NCI-H2029 treated with DMSO at 0.1 percent for 48 hours (cell line): Measurements from ENCODE around the gene NOS1.
"Not testable (repeated sequence)": the region's sequence is repeated elsewhere in the genome, so short reads cannot be mapped to it uniquely, and the experiment has no call there.

Experiments
- DNase-seq: peaks from one replicate; lab custom pipeline; 2025; lab: John Stamatoyannopoulos, UW

Gene NOS1

DNA sequence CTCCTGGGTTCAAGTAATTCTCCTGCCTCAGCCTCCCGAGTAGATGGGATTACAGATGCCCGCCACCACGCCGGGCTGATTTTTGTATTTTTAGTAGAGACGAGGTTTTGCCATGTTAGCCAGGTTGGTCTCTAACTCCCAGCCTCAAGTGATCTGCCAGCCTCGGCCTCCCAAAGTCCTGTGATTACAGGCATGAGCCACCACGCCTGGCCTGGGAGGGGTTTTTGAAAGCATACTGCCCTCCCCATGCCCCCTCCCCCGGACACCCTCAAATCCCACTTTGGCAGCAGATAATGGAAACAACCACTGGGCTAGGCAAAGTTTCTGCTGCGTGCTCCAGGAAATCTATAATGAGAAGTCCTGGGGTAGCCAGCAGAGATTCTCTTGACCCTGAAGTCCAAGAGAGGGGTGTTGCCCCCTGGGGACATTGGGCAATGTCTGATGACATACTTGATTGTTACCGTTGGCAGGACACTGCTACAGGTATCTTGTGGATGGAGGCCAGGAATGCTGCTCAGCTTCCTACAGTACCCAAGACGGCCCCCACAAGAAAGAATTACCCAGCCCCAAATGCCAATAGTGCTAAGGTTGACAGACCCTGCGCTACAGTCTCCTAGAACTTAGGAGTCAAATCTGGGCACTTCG lies 152.5 kb downstream of the NOS1 start:
- DNase-seq: no peak

DNA sequence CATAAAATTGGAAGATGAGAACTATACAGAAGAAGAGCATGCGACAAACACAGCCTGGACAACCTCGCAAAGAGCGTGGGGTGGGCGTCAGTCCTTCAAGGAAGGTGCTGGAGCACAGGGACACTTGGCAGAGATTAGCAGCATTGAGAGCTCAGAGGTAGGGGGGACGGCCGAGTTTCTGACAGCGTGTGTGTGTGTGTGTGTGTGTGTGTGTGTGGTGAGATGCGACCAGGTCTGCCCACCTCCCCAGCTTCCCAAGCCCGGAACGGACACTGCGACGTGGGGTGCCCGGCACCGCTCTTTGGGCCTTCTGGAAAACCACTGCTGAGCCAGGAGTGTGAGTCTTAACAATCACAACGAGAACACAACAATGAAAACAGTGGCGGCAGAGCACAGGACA lies 153.2 kb downstream of the NOS1 start:
- no peak for DNase-seq

DNA sequence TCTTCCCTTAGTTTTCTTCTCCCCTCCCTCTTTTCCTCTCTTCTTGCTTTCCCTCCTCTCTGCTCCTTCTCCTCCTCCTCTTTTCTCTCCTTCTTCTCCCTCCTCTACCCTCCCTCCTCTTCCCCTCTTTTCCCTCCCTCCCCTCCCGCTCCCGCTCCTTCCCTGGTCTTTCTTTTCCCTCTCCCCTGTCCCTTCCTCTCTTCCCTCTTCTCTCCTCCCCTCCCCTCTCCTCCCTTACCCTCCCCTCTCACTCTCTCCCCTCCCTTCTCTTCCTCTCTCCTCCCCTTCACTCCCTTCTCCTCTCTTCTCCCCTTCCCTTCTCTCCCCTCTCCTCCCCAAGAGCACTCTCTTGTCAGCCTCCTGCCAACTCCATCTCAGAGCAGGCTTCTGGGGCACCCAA lies 153.8 kb downstream of the NOS1 start:
- no peak for DNase-seq

DNA sequence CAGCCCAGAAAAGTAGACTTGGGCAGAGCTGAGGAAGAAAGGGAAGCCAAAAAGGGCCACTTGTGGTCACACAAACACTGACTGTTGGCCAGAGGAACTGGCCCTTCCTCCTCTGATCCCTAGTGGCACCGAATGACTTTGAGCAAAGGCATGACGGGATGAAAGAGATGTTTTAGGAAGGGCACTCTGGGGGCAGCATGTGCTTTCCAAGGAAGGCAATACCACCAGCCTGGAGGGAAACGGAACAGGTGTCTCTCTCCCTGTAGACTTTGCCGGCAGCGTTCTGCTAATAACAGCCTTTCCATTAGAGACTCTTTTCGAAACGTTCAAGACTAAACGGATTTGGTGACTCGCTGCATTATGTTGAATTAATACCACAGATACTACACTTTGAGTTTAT lies 158.9 kb downstream of the NOS1 start:
- no peak for DNase-seq

DNA sequence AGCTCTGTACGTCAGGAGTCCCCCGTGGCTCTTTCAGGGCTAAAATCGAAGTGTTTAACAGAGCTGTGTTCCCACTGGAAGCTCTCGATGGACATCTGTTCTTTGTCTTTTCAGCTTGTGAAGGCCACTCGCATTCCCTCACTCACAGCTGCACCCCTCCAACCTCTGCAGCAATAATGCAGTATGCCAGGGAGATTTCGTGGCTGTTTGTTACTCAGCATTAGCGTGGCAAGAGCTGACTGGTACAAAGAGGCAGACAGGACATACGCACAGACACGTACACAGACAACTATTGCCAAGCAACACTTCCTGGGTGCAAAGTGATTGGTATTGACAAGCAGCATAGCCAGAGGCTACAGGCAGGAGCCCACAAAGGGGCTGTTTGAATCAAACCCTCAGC lies 159.4 kb downstream of the NOS1 start:
- DNase-seq: no peak

DNA sequence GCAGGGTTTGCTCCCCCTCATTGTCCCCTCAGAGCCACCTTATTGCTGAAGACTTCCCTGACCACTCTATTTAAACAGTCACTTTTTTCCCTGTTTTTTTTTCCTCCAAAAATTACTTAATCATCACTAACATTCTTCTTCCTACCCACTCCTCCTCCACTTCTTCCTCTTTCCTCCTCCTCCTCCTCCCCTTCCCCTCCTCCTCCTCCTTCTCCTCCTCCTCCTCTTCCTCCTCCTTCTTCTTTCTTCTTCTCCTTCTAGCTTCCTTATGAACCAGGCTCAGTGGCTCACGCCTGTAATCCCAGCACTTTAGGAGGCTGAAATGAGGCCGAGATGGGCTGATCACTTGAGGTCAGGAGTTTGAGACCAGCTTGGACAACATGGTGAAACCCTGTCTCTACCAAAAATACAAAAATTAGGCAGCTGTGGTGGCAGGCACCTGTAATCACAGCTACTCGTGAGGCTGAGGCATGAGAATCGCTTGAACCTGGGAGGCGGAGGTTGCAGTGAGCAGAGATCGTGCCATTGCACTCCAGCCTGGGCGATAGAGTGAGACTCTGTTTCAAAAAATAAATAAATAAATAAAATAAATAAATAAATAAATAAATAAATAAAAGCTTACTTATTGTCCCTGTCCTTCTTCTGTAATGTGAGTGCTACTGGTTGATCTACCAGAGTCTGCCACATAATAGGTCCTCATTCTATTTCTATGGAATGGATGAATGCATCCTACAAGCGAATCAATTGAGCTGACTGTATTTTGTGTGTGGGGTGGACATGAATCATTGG lies 161.3 kb downstream of the NOS1 start:
- not testable (repeated sequence) for DNase-seq

DNA sequence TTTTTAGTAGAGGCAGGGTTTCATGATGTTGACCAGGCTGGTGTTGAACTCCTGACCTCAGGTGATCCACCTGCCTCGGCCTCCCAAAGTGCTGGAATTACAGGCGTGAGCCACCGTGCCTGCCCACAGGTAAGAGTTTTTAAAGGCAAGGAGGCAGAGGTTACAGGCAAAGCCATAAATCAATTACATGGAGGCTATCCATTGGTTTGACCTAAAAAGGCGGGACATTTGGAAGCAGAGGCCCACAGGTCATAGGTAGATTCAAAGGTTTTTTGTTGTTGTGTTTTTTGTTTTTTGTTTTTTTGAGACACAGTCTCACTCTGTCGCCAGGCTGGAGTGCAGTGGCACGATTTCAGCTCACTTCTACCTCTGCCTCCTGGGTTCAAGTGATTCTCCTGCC lies 165.1 kb downstream of the NOS1 start:
- DNase-seq: not testable (repeated sequence)

DNA sequence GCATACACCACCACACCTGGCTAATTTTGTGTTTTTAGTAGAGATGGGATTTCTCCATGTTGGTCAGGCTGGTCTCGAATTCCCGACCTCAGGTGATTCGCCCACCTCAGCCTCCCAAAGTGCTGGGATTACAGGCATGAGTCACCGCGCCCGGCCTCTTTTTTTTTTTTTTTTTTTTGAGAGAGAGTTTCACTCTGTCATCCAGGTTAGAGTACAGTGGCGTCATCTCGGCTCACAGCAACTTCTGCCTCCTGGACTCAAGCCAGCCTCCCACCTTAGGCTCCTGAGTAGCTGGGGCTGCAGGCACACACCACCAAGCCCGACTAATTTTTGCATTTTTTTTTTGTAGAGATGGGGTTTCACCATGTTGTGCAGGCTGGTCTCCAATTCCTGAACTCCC lies 166.4 kb downstream of the NOS1 start:
- not testable (repeated sequence) for DNase-seq

DNA sequence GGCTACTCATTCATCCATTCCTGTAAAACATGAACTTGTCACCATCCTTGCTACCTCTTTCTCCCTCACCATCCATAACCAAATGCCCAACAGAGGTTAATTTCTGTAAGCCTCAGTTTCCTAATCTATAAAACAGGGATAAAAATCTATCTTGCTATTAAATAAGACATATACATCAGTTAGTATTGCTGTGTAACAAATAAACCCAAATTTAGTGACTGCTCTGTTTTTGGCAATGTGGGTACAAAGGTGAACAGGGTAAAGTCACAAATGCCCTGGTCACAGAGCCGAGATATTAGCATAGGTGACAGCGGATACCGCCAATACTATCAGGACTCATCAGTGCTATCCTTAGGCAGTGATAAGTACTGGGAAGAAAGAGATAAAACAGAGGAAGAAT lies 167.5 kb downstream of the NOS1 start:
- no peak for DNase-seq

DNA sequence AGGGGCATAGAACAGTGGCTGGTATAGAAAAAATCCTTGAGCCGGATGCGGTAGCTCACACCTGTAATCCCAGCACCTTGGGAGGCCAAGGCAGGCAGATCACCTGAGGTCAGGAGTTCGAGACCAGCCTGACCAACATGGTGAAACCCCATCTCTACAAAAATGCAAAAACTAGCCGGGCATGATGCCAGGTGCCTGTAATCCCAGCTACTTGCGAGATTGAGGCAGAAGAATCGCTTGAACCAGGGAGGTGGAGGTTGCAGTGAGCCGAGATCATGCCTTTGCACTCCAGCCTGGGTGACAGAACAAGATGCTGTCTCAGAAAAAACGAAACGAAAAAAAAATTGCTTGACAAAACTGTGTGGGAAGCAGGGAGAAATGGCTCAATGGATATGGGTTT lies 168.8 kb downstream of the NOS1 start:
- not testable (repeated sequence) for DNase-seq

DNA sequence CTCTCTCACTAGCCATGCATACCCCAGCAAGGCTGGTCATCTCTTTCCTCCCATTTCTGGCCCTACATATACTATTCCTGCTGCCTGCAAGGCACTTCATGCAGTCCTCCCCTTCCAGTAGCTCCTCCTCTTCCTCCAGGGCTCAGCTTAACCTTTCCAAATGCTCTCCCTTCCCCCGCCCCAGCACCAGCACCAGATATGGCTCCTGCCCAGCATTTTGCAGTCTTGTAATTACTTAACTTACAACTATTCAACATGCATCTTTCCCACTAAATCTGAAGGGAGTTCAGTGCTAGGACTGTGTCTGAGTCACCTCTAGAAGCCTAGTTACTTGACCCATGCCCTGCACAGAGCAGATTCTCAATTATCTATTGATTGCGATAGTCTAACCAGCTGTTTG lies 169.4 kb downstream of the NOS1 start:
- DNase-seq: no peak

DNA sequence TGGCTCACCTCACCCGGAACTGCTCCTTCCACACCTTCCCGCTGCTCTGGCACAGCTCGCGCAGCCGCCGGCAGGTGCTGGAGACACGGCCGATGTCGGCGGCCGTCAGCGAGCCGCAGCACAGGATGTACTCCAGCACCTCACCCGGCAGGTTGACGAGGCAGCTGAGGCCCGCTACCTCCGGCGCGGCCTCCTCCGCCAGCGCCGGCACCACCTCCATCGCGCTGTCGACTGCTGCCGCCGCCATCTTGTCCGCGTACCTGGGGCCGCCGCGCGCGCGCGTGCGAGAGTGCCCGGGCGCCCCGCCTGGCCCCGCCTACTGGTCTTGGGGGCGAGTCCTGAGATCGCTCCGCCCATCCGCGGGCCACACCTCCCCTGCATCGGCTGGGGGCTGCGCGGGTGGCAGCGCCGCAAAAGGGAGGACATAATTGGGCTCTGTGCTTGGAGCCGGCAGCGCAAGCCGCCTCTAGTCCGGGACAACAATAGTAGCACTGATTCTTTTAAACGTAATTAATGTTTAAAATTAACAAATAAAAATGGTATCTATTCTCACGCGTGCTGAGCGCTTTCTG lies 171.1 kb downstream of the NOS1 start, which contains the start of gene FBXO21:
FBXO21 (minus strand) TSS at position 261 of the 572 bp plus-strand sequence; CDS start at position 247, 14 bp downstream.
- DNase-seq: peak; percentile 68

DNA sequence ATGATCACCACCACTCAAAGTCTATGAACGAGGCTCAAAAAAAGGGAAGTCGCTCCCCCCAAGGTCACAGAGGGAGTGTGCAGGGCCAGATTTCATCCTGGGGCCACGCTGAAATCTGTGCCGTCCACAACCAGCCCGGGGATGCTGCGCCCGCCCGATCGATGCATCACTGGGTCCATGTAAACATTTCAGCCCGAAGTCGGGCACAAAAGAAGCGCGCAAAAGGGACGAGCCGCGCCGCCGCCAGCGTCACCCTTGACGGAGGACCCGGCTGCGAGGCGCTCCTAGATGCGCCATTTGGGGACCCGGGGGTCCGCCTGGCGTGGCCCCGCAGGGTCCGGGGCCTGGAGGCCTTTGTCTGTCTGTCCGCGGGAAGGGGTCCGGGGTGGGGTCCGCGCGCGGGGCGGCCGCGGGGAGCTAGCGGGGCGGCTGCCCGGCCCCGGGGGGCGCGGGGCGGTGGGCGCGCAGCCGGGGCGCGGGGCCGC lies 171.7 kb downstream of the NOS1 start:
- no peak for DNase-seq

DNA sequence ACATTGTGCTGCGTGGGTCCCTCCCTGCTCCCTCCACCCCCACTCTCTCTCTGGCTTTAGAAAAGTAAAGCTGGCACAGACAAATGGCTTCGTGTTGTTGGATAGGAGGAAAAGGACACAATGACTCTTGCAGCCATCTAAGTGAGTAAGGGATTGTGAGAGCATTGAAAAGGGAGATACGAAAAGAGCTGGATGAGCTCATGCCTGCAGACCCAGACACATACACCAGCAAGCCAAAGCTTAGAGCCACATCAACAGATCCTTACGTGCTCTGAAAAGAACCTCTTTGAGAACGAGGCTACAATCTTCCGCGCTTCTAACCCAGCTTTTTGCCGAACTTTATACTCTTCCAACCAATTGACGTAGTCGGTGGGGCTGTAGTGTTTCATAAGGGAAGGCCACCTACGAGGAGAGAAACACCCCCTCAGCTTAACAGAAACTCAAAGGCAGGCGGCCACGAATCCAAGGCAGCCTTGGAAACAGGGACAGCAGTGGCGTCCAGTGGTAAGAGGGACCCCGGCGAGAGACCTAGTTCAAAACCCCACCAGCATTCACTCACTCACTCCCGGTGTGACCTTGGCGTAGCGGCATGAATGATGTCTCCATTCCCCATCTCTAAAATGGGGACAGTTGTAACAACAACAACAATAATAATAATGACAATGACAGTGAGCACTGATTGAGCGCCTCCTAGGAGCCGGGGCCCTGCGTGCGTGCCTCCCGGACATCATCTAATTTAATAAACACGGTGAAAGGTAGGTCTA lies 172.3 kb downstream of the NOS1 start:
- DNase-seq: no peak

DNA sequence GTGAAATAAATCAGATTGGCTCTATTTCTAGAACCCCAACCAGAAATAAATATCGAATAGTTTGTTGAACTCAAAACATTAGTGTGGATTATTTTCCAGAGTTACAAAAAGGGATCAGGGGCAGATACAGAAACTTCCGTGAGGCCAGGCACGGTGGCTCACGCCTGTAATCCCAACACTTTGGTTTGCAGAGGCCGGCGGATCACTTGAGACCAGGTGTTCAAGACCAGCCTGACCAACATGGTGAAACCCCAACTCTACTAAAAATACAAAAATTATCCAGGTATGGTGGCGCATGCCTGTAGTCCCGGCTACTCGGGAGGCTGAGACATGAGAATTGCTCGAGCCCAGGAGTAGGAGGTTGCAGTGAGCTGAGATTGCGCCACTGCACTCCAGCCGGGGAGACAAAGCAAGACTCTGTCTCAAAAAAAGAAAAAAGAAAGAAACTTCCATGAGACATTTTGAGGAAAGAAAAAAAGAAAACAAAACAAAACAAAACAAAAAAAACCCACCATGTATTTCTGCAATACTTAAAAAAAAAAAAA lies 173.2 kb downstream of the NOS1 start:
- DNase-seq: no peak

DNA sequence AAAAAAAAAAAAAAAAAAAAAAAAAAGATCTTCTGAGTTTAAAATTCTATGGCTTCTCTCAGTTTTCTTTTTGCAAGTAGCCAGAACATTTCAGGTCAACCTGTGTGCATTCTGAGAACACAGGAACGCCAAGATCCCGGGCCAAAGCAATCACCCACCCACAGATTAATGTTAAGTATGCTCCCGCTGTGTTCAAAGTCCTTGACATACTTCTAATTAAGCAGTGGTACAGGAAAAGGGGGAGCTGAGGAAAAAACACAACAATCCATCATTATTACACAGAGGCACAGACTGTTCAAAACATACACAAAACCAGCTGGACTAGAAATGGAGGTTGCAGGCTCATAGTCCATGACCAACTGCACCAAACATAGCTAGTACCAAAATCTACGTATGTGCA lies 174.0 kb downstream of the NOS1 start:
- DNase-seq: no peak

DNA sequence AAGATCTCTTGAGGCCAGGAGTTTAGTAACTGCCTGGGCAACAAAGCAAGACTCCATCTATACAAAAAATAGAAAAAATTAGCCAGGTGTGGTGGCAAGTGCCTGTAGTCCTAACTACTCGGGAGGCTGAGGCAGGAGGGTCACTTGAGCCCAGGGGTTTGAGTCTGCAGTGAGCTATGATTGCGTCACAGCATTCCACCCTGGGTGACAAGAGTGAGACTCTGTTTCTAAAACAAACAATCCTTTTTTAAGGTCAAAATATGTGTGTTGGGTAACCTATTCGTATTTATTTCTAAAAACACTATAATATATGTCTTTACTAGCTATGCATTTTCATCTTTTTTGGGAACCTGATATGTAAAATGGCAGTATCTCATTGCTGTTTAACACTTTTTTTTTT lies 178.6 kb downstream of the NOS1 start:
- no peak for DNase-seq

DNA sequence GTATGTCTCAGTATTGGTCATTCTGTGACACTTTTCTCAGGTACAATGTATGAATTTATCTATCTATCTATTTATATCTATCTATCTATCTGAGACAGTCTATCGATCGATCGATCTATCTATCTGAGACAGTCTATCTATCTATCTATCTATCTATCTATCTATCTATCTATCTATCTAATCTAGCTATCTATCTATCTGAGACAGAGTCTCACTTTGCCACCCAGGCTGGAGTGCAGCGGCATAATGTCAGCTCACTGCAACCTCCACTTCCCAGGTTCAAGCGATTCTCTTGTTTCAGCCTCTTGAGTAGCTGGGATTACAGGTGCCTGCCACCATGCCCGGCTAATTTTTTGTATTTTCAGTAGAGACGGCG lies 180.0 kb downstream of the NOS1 start:
- not testable (repeated sequence) for DNase-seq

DNA sequence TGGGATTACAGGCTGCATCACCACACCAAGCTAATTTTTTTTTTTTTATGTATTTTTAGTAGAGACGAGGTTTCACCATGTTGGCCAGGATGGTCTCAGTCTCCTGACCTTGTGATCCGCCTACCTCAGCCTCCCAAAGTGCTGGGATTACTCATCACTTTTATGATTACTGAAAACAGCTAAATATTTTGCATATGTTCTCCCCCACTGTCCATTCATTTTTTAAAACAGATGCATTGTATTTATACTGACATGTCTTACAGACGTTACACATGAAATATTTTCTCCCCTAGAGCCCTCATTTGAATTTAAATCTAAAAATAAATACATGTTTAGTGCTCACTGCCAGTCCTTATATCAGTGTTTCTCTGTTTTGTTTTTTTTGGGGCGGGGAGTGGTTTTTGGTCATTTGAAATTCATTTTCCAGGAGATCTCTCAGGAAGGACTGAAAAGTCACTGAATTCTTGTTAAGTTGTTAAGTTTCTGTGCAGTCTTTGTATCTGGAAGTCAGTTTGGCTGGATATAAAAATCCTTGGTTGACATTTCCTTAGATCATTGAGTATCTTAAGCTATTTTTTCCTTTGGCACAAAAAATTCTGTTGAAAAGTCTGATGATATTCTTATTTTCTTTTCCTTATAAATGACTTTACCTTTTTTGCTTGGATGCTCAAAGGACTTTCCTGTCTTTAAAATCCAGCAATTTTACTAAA lies 180.5 kb downstream of the NOS1 start:
- no peak for DNase-seq

DNA sequence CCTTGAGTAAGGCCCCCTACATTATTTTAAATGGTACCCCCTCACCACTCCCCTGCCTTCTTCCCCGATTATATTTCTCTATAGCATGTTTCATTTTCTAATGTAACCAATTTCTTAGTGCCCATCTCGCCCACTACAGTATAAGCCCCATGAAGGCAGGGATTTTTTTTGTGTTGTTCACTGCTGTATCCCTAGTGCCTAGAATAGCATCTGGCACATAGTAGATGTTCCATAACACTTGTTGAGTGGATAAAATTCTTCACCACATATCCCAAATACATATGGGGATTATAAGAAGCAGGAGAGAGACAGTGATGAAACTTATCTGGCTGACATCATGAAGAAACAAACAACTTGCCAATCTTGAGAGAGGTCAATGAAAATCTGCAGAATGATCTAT lies 182.7 kb downstream of the NOS1 start:
- no peak for DNase-seq

DNA sequence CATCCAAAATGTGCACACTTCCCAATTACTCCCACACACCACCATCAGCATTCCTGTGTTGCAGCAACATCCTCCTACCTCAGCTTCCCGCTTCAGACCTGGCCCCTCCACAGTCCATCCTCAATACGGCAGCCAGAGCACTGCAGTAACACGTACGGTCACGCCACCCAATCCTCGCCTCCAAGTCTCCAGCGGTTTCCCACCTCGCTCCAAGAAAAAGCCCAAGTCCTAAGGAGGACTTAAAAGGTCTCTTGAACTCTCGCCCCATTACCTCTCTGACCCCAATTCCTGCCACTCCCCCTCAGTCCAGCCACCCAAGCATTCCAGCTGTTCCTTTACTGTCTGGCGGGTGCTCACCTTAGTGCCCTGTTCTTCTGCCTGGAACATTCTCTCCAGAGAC lies 183.1 kb downstream of the NOS1 start:
- DNase-seq: no peak

DNA sequence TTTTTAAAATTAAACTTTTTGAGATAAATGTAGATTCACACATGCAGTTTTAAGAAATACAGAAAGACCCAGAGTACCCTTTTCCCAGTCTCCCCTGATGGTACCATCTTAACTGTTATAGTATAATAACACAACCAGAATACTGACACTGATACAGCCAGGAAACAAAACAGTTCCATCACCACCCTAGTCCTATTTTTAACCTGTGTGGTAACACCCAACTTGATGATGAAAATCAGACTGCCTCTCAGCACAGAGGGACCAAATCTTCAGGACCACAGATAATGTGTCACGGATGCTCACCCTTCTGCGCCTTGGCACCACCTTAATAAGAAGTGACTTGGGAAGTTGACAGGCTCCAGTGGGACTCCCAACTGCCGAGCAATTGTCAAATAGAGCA lies 189.3 kb downstream of the NOS1 start:
- no peak for DNase-seq
